Uterus (tissue), 4 donors: ENCODE data around the gene ZRANB3. TPM values are rescaled to one million over a fixed set of nuclear protein-coding genes. Genes with fewer than 3 reads are reported as not detected.
"Not testable (repeated sequence)": the region's sequence is repeated elsewhere in the genome, so short reads cannot be mapped to it uniquely, and the experiment has no call there.

Source experiments
- DNase-seq, 2 donors: peaks; one replicate each; pipeline ENCODE4 v3.0.0-alpha.2; 2019 to 2020
- H3K27ac ChIP-seq, 2 donors: fragments of 200-600 bp; sonication (generic); 1 replicate in 1 of 2; 2 replicates in 1 of 2; pipeline ENCODE4 v1.5.1; 2016 to 2018
- H3K27me3 ChIP-seq, 2 donors: fragments of 200-600 bp; sonication (generic); one replicate each; pipeline ENCODE4 v1.5.1; 2018 to 2019; ENCODE audit warnings: control low read depth in 1 of 2
- H3K36me3 ChIP-seq, 2 donors: fragments of 200-600 bp; sonication (generic); one replicate each; pipeline ENCODE4 v1.5.1; 2019; ENCODE audit warnings: control low read depth in 1 of 2
- H3K4me1 ChIP-seq, 2 donors: fragments of 200-600 bp; sonication (generic); one replicate each; pipeline ENCODE4 v1.5.1; 2018 to 2019; ENCODE audit warnings: control low read depth in 1 of 2
- H3K4me3 ChIP-seq, 2 donors: fragments of 200-600 bp; sonication (generic); 1 replicate in 1 of 2; 2 replicates in 1 of 2; pipeline ENCODE4 v1.5.1; 2018 to 2019; ENCODE audit warnings: mild to moderate bottlenecking in 1 of 2
- H3K9me3 ChIP-seq, 2 donors: fragments of 200-600 bp; sonication (generic); one replicate each; pipeline ENCODE4 v1.5.1; 2019; ENCODE audit warnings: control low read depth in 1 of 2
- CTCF ChIP-seq, 4 experiments: fragments of 200-600 bp in 2 of 4; fragments of 450-650 bp in 2 of 4; sonication (generic) in 2 of 4; IDR thresholded peaks; one replicate each; pipeline ENCODE4 v1.5.1; 2016 to 2019; ENCODE audit warnings: antibody characterized with exemption in 4 of 4, mild to moderate bottlenecking in 2 of 4, moderate library complexity in 1 of 4
- POLR2A ChIP-seq, 2 donors: fragments of 450-650 bp; IDR thresholded peaks; one replicate each; pipeline ENCODE4 v1.6.1; 2016; ENCODE audit warnings: antibody characterized with exemption in 2 of 2, mild to moderate bottlenecking in 1 of 2, moderate library complexity in 1 of 2
- intact Hi-C: fragments of 100-400 bp; cut with DNase I; formaldehyde crosslinking; loops from one replicate; pipeline ENCODE4 v1.15.1; 2023; ENCODE audit warnings: low total_unique reads
- total RNA-seq, 4 donors: library from RNA; depleted of rRNA in 3 of 4; stranded (reverse); fragments of >200 nt in 3 of 4; gene quantifications; one replicate each; pipeline versions ENCODE4 v1.1.0 to v1.2.4, GENCODE V29; 2014 to 2023
- donor health status: DM: yes; HTN: yes; CAD: no.

The ZRANB3 gene
- total RNA-seq, 4 donors from 2014 or later: 1.8 to 24.3 (median 5.5) TPM

- Histone ChIP-seq H3K27ac (no peak overlapping the region), H3K27me3 (no peaks in the 10 kb centered on the region), H3K4me1 (no peaks in the 10 kb centered on the region), H3K4me3 (no peak overlapping the region), H3K9me3 (no peaks in the 10 kb centered on the region), H3K36me3 (no peaks in the 10 kb centered on the region)
- TF ChIP-seq CTCF (IDR thresholded peaks at IDR 0.05) (no peak), POLR2A (IDR thresholded peaks at IDR 0.05) (no peak)
- no peak for DNase-seq
- intact Hi-C loops: no loop called here
Observed at GRCh38 chr2:135121016-135121657, 409.9 kb downstream of the ZRANB3 start.

GRCh38 chr2:135119582-135119981 is 411.4 kb downstream of the ZRANB3 start:
- Histone ChIP-seq H3K4me3 (no peak overlapping the region), H3K9me3 (no peaks in the 10 kb centered on the region), H3K27ac (no peak overlapping the region), H3K27me3 (no peaks in the 10 kb centered on the region), H3K4me1 (no peaks in the 10 kb centered on the region), H3K36me3 (no peaks in the 10 kb centered on the region)
- intact Hi-C loops: no loop called here
- TF ChIP-seq POLR2A (IDR thresholded peaks at IDR 0.05) (no peak), CTCF (IDR thresholded peaks at IDR 0.05) (no peak)
- no peak for DNase-seq

- no peak for DNase-seq
- intact Hi-C loops: no loop called here
- H3K27ac ChIP-seq: no peak overlapping the region
- no peaks in the 10 kb centered on the region for H3K36me3 ChIP-seq
- no peaks in the 10 kb centered on the region for H3K27me3 ChIP-seq
- H3K4me3 ChIP-seq: no peak overlapping the region
- no peak for TF ChIP-seq POLR2A (IDR thresholded peaks at IDR 0.05)
- TF ChIP-seq CTCF (IDR thresholded peaks at IDR 0.05): no peak
- H3K9me3 ChIP-seq: no peaks in the 10 kb centered on the region
- H3K4me1 ChIP-seq: no peaks in the 10 kb centered on the region
Observed at GRCh38 chr2:135113322-135113721, 417.7 kb downstream of the ZRANB3 start.

DNA sequence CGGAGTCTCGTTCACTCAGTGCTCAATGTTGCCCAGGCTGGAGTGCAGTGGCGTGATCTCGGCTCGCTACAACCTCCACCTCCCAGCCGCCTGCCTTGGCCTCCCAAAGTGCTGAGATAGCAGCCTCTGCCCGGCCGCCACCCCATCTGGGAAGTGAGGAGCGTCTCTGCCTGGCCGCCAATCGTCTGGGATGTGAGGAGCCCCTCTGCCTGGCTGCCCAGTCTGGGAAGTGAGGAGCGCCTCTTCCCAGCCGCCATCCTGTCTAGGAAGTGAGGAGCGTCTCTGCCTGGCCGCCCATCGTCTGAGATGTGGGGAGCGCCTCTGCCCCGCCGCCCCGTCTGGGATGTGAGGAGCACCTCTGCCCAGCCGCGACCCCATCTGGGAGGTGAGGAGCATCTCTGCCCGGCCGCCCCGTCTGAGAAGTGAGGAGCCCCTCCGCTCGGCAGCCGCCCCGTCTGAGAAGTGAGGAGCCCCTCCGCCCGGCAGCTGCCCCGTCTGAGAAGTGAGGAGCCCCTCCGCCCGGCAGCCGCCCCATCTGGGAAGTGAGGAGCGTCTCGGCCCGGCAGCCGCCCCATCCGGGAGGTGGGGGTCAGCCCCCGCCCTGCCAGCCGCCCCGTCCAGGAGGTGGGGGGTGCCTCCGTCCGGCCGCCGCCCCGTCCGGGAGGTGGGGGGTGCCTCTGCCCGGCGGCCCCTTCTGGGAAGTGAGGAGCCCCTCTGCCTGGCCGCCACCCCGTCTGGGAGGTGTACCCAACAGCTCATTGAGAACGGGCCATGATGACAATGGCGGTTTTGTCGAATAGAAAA is 425.3 kb downstream of the ZRANB3 start:
- H3K4me1 ChIP-seq, intact Hi-C loops, DNase-seq, H3K9me3 ChIP-seq, H3K27me3 ChIP-seq, H3K36me3 ChIP-seq, H3K27ac ChIP-seq, H3K4me3 ChIP-seq: not testable (repeated sequence)

GRCh38 chr2:135103843-135104242 is 427.2 kb downstream of the ZRANB3 start:
- Histone ChIP-seq H3K27ac (no peak overlapping the region), H3K9me3 (no peaks in the 10 kb centered on the region), H3K4me1 (no peaks in the 10 kb centered on the region), H3K4me3 (no peak overlapping the region), H3K27me3 (no peaks in the 10 kb centered on the region), H3K36me3 (no peaks in the 10 kb centered on the region)
- no peak for DNase-seq
- intact Hi-C loops: no loop called here
- TF ChIP-seq CTCF (IDR thresholded peaks at IDR 0.05): no peak
- no peak for TF ChIP-seq POLR2A (IDR thresholded peaks at IDR 0.05)
